SK-N-SH (cell line): ENCODE measurements around the gene MYL12B. TPM values are rescaled to one million over a fixed set of nuclear protein-coding genes. Genes with fewer than 3 reads are reported as not detected.
"Not testable (repeated sequence)": the region's sequence is repeated elsewhere in the genome, so short reads cannot be mapped to it uniquely, and the experiment has no call there.

Experiments
- CTCF ChIA-PET: fragments of 300-600, 350-600 bp; formaldehyde crosslinking; extraction: SDS; loops from one replicate; lab custom pipeline; 2021; lab: Yijun Ruan, JAX
- POLR2A ChIA-PET: fragments of 350-600 bp; sonication (Branson Sonifier 250); formaldehyde crosslinking; extraction: SDS; loops from one replicate; lab custom pipeline; 2020; ENCODE audit warnings: antibody characterized with exemption, inconsistent platforms; lab: Yijun Ruan, JAX
- DNase-seq: peaks from one replicate; pipeline ENCODE4 v3.0.0; 2012
- H2AFZ ChIP-seq: fragments of 200-600 bp; sonication (generic); 2 replicates; pipeline ENCODE4 v1.8.1; 2016; ENCODE audit warnings: antibody characterized with exemption, mild to moderate bottlenecking, low read depth
- H3F3A ChIP-seq: fragments of 200-600 bp; sonication (generic); replicated peaks from 2 replicates; pipeline ENCODE3; 2016; ENCODE audit warnings: antibody characterized with exemption, mild to moderate bottlenecking; ENCODE audit not compliant: insufficient read depth
- H3K27ac ChIP-seq, 2 experiments: fragments of 200-500 bp in 1 of 2; fragments of 200-600 bp in 1 of 2; sonication (Bioruptor generic) in 1 of 2; sonication (generic), shearing (Covaris generic) in 1 of 2; 2 replicates each; pipeline versions ENCODE4 v1.5.1 to v1.6.1; 2014 to 2016; ENCODE audit warnings: low read depth in 2 of 2, inconsistent platforms in 1 of 2, low read length in 1 of 2, mild to moderate bottlenecking in 1 of 2, mixed read lengths in 1 of 2
- H3K27me3 ChIP-seq: fragments of 200-600 bp; sonication (generic), shearing (Covaris generic); 2 replicates; pipeline ENCODE4 v1.6.1; 2016; ENCODE audit warnings: mixed run types; ENCODE audit not compliant: insufficient read depth
- H3K36me3 ChIP-seq, 2 experiments: fragments of 200-500 bp in 1 of 2; fragments of 200-600 bp in 1 of 2; sonication (Bioruptor generic) in 1 of 2; sonication (generic) in 1 of 2; replicated peaks in 1 of 2; 2 replicates each; pipeline versions ENCODE3 to v1.5.1; 2014 to 2016; ENCODE audit warnings: low read length in 1 of 2, mild to moderate bottlenecking in 1 of 2; ENCODE audit not compliant: insufficient read depth in 2 of 2, control insufficient read depth in 1 of 2
- H3K4me1 ChIP-seq, 2 experiments: fragments of 200-500 bp in 1 of 2; fragments of 200-600 bp in 1 of 2; sonication (Bioruptor generic) in 1 of 2; sonication (generic), shearing (Covaris generic) in 1 of 2; 2 replicates each; pipeline versions ENCODE4 v1.5.1 to v1.6.1; 2014 to 2016; ENCODE audit warnings: low read depth in 1 of 2, low read length in 1 of 2, mixed run types in 1 of 2; ENCODE audit not compliant: insufficient read depth in 2 of 2, control insufficient read depth in 1 of 2
- H3K4me2 ChIP-seq: fragments of 200-600 bp; sonication (generic), shearing (Covaris generic); 2 replicates; pipeline ENCODE4 v1.6.1; 2017; ENCODE audit warnings: mixed run types
- H3K4me3 ChIP-seq, 2 experiments: fragments of 200-500 bp in 1 of 2; fragments of 200-600 bp in 1 of 2; sonication (Bioruptor generic) in 1 of 2; sonication (generic), shearing (Covaris generic) in 1 of 2; 2 replicates each; pipeline versions ENCODE4 v1.5.1 to v1.8.1; 2014 to 2016; ENCODE audit warnings: low read depth in 2 of 2, inconsistent platforms in 1 of 2, low read length in 1 of 2, mild to moderate bottlenecking in 1 of 2, mixed read lengths in 1 of 2, moderate library complexity in 1 of 2
- H3K79me2 ChIP-seq: fragments of 200-600 bp; sonication (generic); 2 replicates; pipeline ENCODE4 v1.8.1; 2017; ENCODE audit warnings: mild to moderate bottlenecking; ENCODE audit not compliant: insufficient read depth
- H3K9ac ChIP-seq: fragments of 200-600 bp; sonication (generic); 2 replicates; pipeline ENCODE4 v1.6.1; 2017; ENCODE audit warnings: mixed run types
- H3K9me2 ChIP-seq: fragments of 200-600 bp; sonication (generic); 2 replicates; pipeline ENCODE4 v1.6.1; 2017; ENCODE audit warnings: mixed run types
- H3K9me3 ChIP-seq: fragments of 200-600 bp; sonication (generic); 2 replicates; pipeline ENCODE4 v1.6.1; 2017; ENCODE audit warnings: mixed run types, mild to moderate bottlenecking, moderate library complexity
- H4K20me1 ChIP-seq: fragments of 200-600 bp; sonication (generic); 2 replicates; pipeline ENCODE4 v1.6.1; 2017; ENCODE audit warnings: mild to moderate bottlenecking, mixed run types; ENCODE audit not compliant: insufficient read depth
- FOXJ3 ChIP-seq: sonication (generic); formaldehyde crosslinking; IDR thresholded peaks from 2 replicates; pipeline ENCODE4 v1.5.1; 2020; ENCODE audit warnings: mild to moderate bottlenecking, missing genetic modification reagents
- GATA2 ChIP-seq: sonication (generic); formaldehyde crosslinking; IDR thresholded peaks from 2 replicates; pipeline ENCODE4 v1.5.0; 2020; ENCODE audit warnings: mild to moderate bottlenecking, missing genetic modification reagents
- MAX ChIP-seq: IDR thresholded peaks from 2 replicates; pipeline ENCODE4 v1.4.0; 2012; ENCODE audit warnings: low read depth
- REST ChIP-seq: IDR thresholded peaks from 2 replicates; pipeline ENCODE4 v1.6.1; 2012; ENCODE audit warnings: mild to moderate bottlenecking, low read depth, low read length, moderate library complexity
- TAF1 ChIP-seq: IDR thresholded peaks from 2 replicates; pipeline ENCODE4 v1.6.1; 2012; ENCODE audit warnings: low read depth, mild to moderate bottlenecking, low read length, moderate library complexity, borderline replicate concordance
- TEAD4 ChIP-seq: IDR thresholded peaks from 2 replicates; pipeline ENCODE4 v1.4.0; 2012; ENCODE audit warnings: mild to moderate bottlenecking, borderline replicate concordance; ENCODE audit not compliant: insufficient read depth
- WGBS: methylation state at CpG from one replicate; pipeline ENCODE4 v1.1.6; 2017; ENCODE audit warnings: low lambda C conversion rate; 5-methylcytosine and 5-hydroxymethylcytosine counted together
- polyA plus RNA-seq, 3 experiments: library from polyadenylated mRNA; depleted of rRNA; stranded (reverse); fragments of >200 nt; gene quantifications; 2 replicates each; pipeline ENCODE4 v1.2.3, GENCODE V29; 2012
- TF ChIP-seq, protein P1 (sequence below): IDR thresholded peaks from 2 replicates; pipeline ENCODE4 v1.4.0; 2012; ENCODE audit warnings: low read depth, borderline replicate concordance

MYL12B gene
- polyA plus RNA-seq, 1 of the 3 experiments (the other 2 are of a cell fraction) = 555 TPM

DNA sequence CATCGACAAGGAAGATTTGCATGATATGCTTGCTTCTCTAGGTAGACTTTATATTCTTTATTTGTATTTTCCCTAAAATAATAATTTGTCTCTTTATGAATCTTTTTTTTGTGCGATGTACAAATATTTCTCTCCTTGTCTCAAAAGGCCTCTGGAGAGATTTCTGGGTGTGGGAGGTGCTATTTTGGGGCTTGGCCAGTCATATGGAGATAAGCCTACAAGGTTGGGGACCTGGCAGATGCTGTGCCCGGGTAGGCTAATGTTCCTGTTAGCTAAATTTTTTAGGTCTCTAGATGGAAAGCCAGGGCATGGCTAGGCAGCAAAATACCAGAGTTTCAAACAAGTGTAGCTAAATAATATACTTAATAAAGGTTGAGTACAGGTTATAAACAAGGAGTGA, 11.1 kb downstream of the MYL12B start:
- no peak overlapping the region for H2AFZ ChIP-seq
- no peaks in the 10 kb centered on the region for H3K9me3 ChIP-seq
- no peak overlapping the region for H3K4me2 ChIP-seq
- peaks cover 4 to 14% of the 10 kb centered on the region in 2 experiments; a peak in 2 of 4 replicates for H3K4me1 ChIP-seq
- DNase-seq = no peak
- CTCF ChIA-PET = interaction anchor here (0.8 kb wide), 1 partner anchor 393 kb away, joined by 3 read pairs; no protein-coding TSS in a partner anchor
- no peaks in the 10 kb centered on the region for H3K9me2 ChIP-seq
- 65% methylated on average over 3 of the region's 3 CpGs for WGBS
- H3K27me3 ChIP-seq = no peaks in the 10 kb centered on the region
- H3K27ac ChIP-seq = no peak overlapping the region
- POLR2A ChIA-PET = no interaction called here
- peaks cover 52 to 59% of the 10 kb centered on the region in 2 experiments for H3K36me3 ChIP-seq
- H4K20me1 ChIP-seq = peaks cover 72% of the 10 kb centered on the region
- peaks cover 87% of the 10 kb centered on the region for H3K79me2 ChIP-seq
- H3K4me3 ChIP-seq = no peak overlapping the region
- H3F3A ChIP-seq = peaks cover 41% of the 10 kb centered on the region
- H3K9ac ChIP-seq = no peak overlapping the region
- TF ChIP-seq TAF1 = no peak
- no peak for TF ChIP-seq MAX

DNA sequence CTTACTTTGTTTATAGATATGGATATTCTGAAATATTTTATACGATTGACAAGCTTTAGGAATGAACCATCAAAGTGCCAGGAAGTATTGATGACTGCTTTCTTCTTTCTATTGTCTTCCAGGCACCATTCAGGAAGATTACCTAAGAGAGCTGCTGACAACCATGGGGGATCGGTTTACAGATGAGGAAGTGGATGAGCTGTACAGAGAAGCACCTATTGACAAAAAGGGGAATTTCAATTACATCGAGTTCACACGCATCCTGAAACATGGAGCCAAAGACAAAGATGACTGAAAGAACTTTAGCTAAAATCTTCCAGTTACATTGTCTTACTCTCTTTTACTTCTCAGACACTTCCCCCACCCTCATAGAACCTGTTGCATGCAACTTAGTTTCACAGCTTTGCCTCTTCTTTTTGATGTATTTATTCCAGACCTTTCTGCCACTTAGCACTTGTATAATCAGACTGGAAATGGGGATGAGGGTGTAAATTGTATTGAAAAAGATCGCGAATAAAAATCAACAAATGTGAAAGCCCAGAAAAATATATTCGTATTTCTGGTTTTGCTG, 15.8 kb downstream of the MYL12B start:
- 0 out of 4 replicates have a peak overlapping the region, but pooled peaks of 1 of the 2 experiments have one; percentile 4 for H3K27ac ChIP-seq
- WGBS = 96% methylated on average over 7 of the region's 7 CpGs
- H3K4me1 ChIP-seq, H3K27me3 ChIP-seq, H3K4me2 ChIP-seq, H3K9me3 ChIP-seq, DNase-seq, H3K9me2 ChIP-seq, POLR2A ChIA-PET, H2AFZ ChIP-seq, H3K4me3 ChIP-seq, H3K9ac ChIP-seq: not testable (repeated sequence)
- peaks cover 50% of the 10 kb centered on the region for H3F3A ChIP-seq
- CTCF ChIA-PET = interaction anchor here (0.6 to 13.0 kb wide), 4 partner anchors 76 to 717 kb away, joined by 3 to 233 read pairs (median 3); no protein-coding TSS in a partner anchor
- peaks cover 25% of the 10 kb centered on the region for H4K20me1 ChIP-seq
- peaks cover 63 to 67% of the 10 kb centered on the region in 2 experiments for H3K36me3 ChIP-seq
- H3K79me2 ChIP-seq = peaks cover 40% of the 10 kb centered on the region

DNA sequence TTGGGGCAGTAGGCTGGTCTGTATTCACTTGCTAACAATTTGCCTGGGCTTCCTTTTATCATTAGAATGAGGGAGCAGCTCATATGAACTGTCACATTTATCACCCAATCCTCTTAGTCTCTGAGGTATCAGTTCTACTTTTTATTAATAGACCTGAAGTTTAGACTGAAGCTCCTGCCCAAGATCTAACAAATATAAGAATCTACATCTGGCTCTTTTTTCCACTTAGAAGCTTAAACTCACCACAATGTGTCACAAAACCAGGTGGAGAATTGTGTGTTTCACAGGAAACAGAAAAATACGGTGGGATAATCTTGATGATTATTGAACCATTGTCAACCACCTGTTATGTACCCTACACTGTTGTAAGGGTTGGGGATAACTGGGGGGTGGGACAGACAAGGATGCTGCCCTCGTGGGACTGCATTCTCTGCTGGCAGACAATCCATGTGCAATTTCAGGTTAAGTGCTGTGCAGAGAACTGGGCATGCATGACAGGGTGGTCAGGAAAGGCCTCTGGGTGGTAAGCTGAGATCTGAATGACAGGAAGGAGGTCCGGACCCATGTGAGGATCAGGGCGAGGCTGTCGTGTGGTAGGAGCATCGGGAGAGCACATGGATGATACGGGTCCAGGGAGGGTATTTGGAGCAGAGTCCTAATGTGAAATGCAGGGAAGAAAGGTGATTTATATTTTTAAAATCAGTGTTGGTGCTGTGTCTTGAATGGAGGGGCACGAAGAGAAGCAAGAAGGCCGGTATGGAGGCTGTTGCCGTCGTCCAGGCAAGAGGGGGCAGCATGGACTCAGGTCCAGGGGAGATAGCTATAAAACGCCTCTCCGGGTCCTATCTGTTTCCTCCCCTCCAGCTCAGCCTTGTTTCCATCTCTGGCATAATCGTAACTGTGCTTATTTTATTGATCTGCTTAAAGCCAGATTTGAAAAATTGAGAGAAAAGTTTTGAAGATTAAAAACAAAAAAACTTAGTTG, 17.6 kb downstream of the MYL12B start:
- Histone ChIP-seq H3K9me3 (no peaks in the 10 kb centered on the region), H3K36me3 (peaks cover 45 to 49% of the 10 kb centered on the region in 2 experiments), H3K4me2 (no peak overlapping the region), H3K9me2 (no peaks in the 10 kb centered on the region), H2AFZ (no peak overlapping the region)
- no peak for DNase-seq
- TF ChIP-seq, protein P1, sequence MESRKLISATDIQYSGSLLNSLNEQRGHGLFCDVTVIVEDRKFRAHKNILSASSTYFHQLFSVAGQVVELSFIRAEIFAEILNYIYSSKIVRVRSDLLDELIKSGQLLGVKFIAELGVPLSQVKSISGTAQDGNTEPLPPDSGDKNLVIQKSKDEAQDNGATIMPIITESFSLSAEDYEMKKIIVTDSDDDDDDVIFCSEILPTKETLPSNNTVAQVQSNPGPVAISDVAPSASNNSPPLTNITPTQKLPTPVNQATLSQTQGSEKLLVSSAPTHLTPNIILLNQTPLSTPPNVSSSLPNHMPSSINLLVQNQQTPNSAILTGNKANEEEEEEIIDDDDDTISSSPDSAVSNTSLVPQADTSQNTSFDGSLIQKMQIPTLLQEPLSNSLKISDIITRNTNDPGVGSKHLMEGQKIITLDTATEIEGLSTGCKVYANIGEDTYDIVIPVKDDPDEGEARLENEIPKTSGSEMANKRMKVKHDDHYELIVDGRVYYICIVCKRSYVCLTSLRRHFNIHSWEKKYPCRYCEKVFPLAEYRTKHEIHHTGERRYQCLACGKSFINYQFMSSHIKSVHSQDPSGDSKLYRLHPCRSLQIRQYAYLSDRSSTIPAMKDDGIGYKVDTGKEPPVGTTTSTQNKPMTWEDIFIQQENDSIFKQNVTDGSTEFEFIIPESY = no peak
- TF ChIP-seq REST (no peak), GATA2 (no peak), TEAD4 (no peak), TAF1 (no peak), FOXJ3 (CRISPR knock-in tag) (no peak)
- TF ChIP-seq, all 33 proteins: peak for 0
- Histone ChIP-seq H3K4me1 (peaks cover 4 to 23% of the 10 kb centered on the region in 2 experiments; a peak in 3 of 4 replicates), H3F3A (peaks cover 50% of the 10 kb centered on the region), H4K20me1 (peaks cover 10% of the 10 kb centered on the region; the same call in 1 of the 2 replicates), H3K27me3 (no peaks in the 10 kb centered on the region), H3K4me3 (no peak overlapping the region), H3K79me2 (peaks cover 23% of the 10 kb centered on the region), H3K27ac (0 out of 4 replicates have a peak overlapping the region, but pooled peaks of 1 of the 2 experiments have one; percentile 8), H3K9ac (no peak overlapping the region)
- WGBS = 62% methylated on average over 14 of the region's 14 CpGs
- ChIA-PET CTCF (interaction anchor here (1.0 to 13.0 kb wide), 8 partner anchors 16 to 719 kb away, joined by 3 to 233 read pairs (median 3); partner anchors contain the start of gene MYL12A), POLR2A (no interaction called here)
